HepG2 (cell line): ENCODE measurements around the gene CHRFAM7A. TPM values are rescaled to one million over a fixed set of nuclear protein-coding genes. Genes with fewer than 3 reads are reported as not detected.
"Not testable (repeated sequence)": the region's sequence is repeated elsewhere in the genome, so short reads cannot be mapped to it uniquely, and the experiment has no call there.

Source experiments
- ATAC-seq: fragments of 200-7000 bp; cut with Tn5 transposase; 3 replicates; pipeline ENCODE4 v1.9.1; 2020; ENCODE audit warnings: mild to moderate bottlenecking, moderate library complexity
- BruUV-seq: library from RNA; stranded (reverse); fragments of 400-500 nt; replicated peaks from 2 replicates; lab custom pipeline; 2021; lab: Mats Ljungman, UMichigan
- CTCF ChIA-PET: fragments of 300-600 bp; formaldehyde crosslinking; extraction: SDS; loops from one replicate; lab custom pipeline; 2021; ENCODE audit warnings: low total read pairs, inconsistent platforms, low intra/inter-chr PET ratio; lab: Yijun Ruan, JAX
- POLR2A ChIA-PET: fragments of 350-600 bp; sonication (Branson Sonifier 250); formaldehyde crosslinking; loops from one replicate; lab custom pipeline; 2020; ENCODE audit warnings: antibody characterized with exemption, inconsistent platforms; lab: Yijun Ruan, JAX
- DNase-seq: peaks from one replicate; pipeline ENCODE4 v3.0.0-alpha.2; 2015; ENCODE audit warnings: low spot score
- FAIRE-seq: peaks from 3 replicates; lab custom pipeline; 2011; peaks lifted over from hg19 to GRCh38; lab: Jason Lieb, UNC
- H2AFZ ChIP-seq: one replicate; pipeline ENCODE4 v1.6.1; 2011; ENCODE audit warnings: low read length, inconsistent platforms
- H3K27ac ChIP-seq: fragments of 300-600 bp; 3 replicates; pipeline ENCODE4 v1.8.0; 2011; ENCODE audit warnings: mixed run types, mild to moderate bottlenecking, mixed read lengths, low read length, inconsistent platforms; ENCODE audit not compliant: insufficient read depth; ENCODE audit errors: extremely low read length
- H3K27me3 ChIP-seq, 2 experiments: fragments of 200-600 bp in 1 of 2; 2 replicates in 1 of 2; 3 replicates in 1 of 2; pipeline versions ENCODE4 v1.6.0 to v1.8.0; 2011; ENCODE audit warnings: low read length in 2 of 2, mild to moderate bottlenecking in 2 of 2, moderate library complexity in 2 of 2, inconsistent platforms in 1 of 2; ENCODE audit not compliant: insufficient read depth in 2 of 2, control insufficient read depth in 1 of 2
- H3K36me3 ChIP-seq, 2 experiments: fragments of 200-600 bp in 1 of 2; replicated peaks in 1 of 2; 2 replicates in 1 of 2; 3 replicates in 1 of 2; pipeline versions ENCODE4 v1.5.1 to v1.8.0; 2011; ENCODE audit warnings: low read length in 2 of 2, inconsistent platforms in 1 of 2; ENCODE audit not compliant: insufficient read depth in 2 of 2, control insufficient read depth in 1 of 2
- H3K4me1 ChIP-seq: 2 replicates; pipeline ENCODE4 v1.5.1; 2012; ENCODE audit warnings: low read length, inconsistent platforms; ENCODE audit not compliant: insufficient read depth
- H3K4me2 ChIP-seq: 2 replicates; pipeline ENCODE4 v1.6.0; 2011; ENCODE audit warnings: low read depth, low read length, inconsistent platforms
- H3K4me3 ChIP-seq, 3 experiments: fragments of 200-600 bp in 1 of 3; sonication (generic), shearing (Covaris generic) in 1 of 3; replicated peaks in 1 of 3; 2 replicates each; pipeline ENCODE4 v1.5.1; 2011 to 2016; ENCODE audit warnings: low read length in 3 of 3, inconsistent platforms in 2 of 3, low read depth in 2 of 3, mild to moderate bottlenecking in 2 of 3, control low read depth in 1 of 3, mixed read lengths in 1 of 3; ENCODE audit not compliant: insufficient read depth in 1 of 3
- H3K79me2 ChIP-seq: one replicate; pipeline ENCODE4 v1.6.1; 2011; ENCODE audit warnings: low read length, inconsistent platforms; ENCODE audit not compliant: insufficient read depth
- H3K9ac ChIP-seq: 2 replicates; pipeline ENCODE4 v1.6.0; 2011; ENCODE audit warnings: mild to moderate bottlenecking, low read depth, low read length, inconsistent platforms; ENCODE audit not compliant: insufficient read depth
- H3K9me3 ChIP-seq: 2 replicates; pipeline ENCODE4 v1.5.1; 2012; ENCODE audit warnings: mild to moderate bottlenecking, low read length
- H4K20me1 ChIP-seq: 2 replicates; pipeline ENCODE4 v1.6.0; 2011; ENCODE audit warnings: inconsistent platforms, mild to moderate bottlenecking, low read length, moderate library complexity; ENCODE audit not compliant: insufficient read depth
- WGBS: methylation state at CpG from one replicate; pipeline ENCODE4 v1.1.6; 2017; ENCODE audit warnings: low lambda C conversion rate; 5-methylcytosine and 5-hydroxymethylcytosine counted together
- in situ Hi-C: cut with HindIII; loops from 2 replicates; pipeline ENCODE4 v1.10.0; 2017; ENCODE audit warnings: low pct_unique_long_range_greater_than_20kb; ENCODE audit not compliant: extremely low pct_ligation_motif_present
- intact Hi-C: fragments of 100-400 bp; cut with micrococcal nuclease; formaldehyde crosslinking; loops from one replicate; pipeline ENCODE4 v1.10.0; 2022; ENCODE audit not compliant: unreplicated experiment
- polyA plus RNA-seq, 8 experiments: library from polyadenylated mRNA; depleted of rRNA in 3 of 8; stranded (reverse) in 7 of 8; unstranded in 1 of 8; fragments of >200 nt; fragmentation: Illumina TruSeq in 4 of 8; extraction: Trizol in 4 of 8; gene quantifications; 2 replicates each; pipeline versions ENCODE4 v1.2.1 to v1.2.3, GENCODE V29; 2011 to 2016; ENCODE audit warnings: low read depth in 4 of 8, missing spikeins in 1 of 8, mixed read lengths in 1 of 8; ENCODE audit not compliant: insufficient read depth in 1 of 8
- total RNA-seq, 5 experiments: library from RNA; depleted of rRNA; stranded (reverse); fragments of >200 nt; fragmentation: Illumina TruSeq; extraction: Trizol; gene quantifications; 2 replicates each; pipeline ENCODE4 v1.2.3, GENCODE V29; 2016; ENCODE audit warnings: low read depth in 1 of 5

Gene CHRFAM7A
- total and polyA plus RNA-seq, 2 of the 13 experiments (the other 11 are each of a cell fraction or from before 2014, with no cell fraction given) = 1.2 to 1.7 TPM

GRCh38 chr15:30349803-30350202 is 43.5 kb downstream of the CHRFAM7A start:
- H3K36me3 ChIP-seq, BruUV-seq, in situ Hi-C loops, FAIRE-seq, H3K27ac ChIP-seq, H3K4me2 ChIP-seq, H4K20me1 ChIP-seq, H3K4me1 ChIP-seq, H3K9ac ChIP-seq, H3K9me3 ChIP-seq, H2AFZ ChIP-seq, CTCF ChIA-PET, DNase-seq, H3K79me2 ChIP-seq, ATAC-seq, POLR2A ChIA-PET, H3K4me3 ChIP-seq, intact Hi-C loops, H3K27me3 ChIP-seq: not testable (repeated sequence)
- WGBS = no CpG with 5 or more reads among the region's 5 CpGs

GRCh38 chr15:30336584-30336983 is 56.8 kb downstream of the CHRFAM7A start:
- no CpG with 5 or more reads among the region's 4 CpGs for WGBS
- H3K9ac ChIP-seq, in situ Hi-C loops, POLR2A ChIA-PET, H3K9me3 ChIP-seq, H2AFZ ChIP-seq, CTCF ChIA-PET, H3K27ac ChIP-seq, H3K36me3 ChIP-seq, intact Hi-C loops, ATAC-seq, H3K4me2 ChIP-seq, H3K27me3 ChIP-seq, DNase-seq, H3K79me2 ChIP-seq, BruUV-seq, FAIRE-seq, H3K4me1 ChIP-seq, H4K20me1 ChIP-seq, H3K4me3 ChIP-seq: not testable (repeated sequence)

GRCh38 chr15:30334152-30334551 is 59.2 kb downstream of the CHRFAM7A start:
- in situ Hi-C loops, H3K4me1 ChIP-seq, BruUV-seq, POLR2A ChIA-PET, H3K27ac ChIP-seq, intact Hi-C loops, ATAC-seq, H2AFZ ChIP-seq, H3K4me3 ChIP-seq, CTCF ChIA-PET, H3K9ac ChIP-seq, H3K4me2 ChIP-seq, H3K79me2 ChIP-seq, H4K20me1 ChIP-seq, H3K36me3 ChIP-seq, H3K27me3 ChIP-seq, DNase-seq, H3K9me3 ChIP-seq: not testable (repeated sequence)
- FAIRE-seq = peak; percentile 21
- 92% methylated on average over 2 of the region's 5 CpGs for WGBS

- H3K9me3 ChIP-seq, in situ Hi-C loops, H3K36me3 ChIP-seq, H3K4me3 ChIP-seq, BruUV-seq, H3K27me3 ChIP-seq, POLR2A ChIA-PET, H4K20me1 ChIP-seq, H3K4me1 ChIP-seq, ATAC-seq, intact Hi-C loops, FAIRE-seq, H2AFZ ChIP-seq, H3K79me2 ChIP-seq, H3K4me2 ChIP-seq, CTCF ChIA-PET, H3K27ac ChIP-seq, H3K9ac ChIP-seq: not testable (repeated sequence)
- 85% methylated on average over 13 of the region's 13 CpGs for WGBS
- peak; percentile 0 for DNase-seq
These were observed 67.2 kb downstream of the CHRFAM7A start for GRCh38 chr15:30326145-30326544.
